ENCODE measurements around the gene ATXN7L3.

GRCh38 chr17:44190481-44190880 is 9.2 kb downstream of the ATXN7L3 start:
- no peak for TF ChIP-seq CTCF (IDR thresholded peaks at IDR 0.05 in 4 of 5, conservative IDR thresholded peaks at IDR 0.05 in 1 of 5)
- TF ChIP-seq POLR2A (IDR thresholded peaks at IDR 0.05) = no peak
